ENCODE data around the gene DYRK3.

DNA sequence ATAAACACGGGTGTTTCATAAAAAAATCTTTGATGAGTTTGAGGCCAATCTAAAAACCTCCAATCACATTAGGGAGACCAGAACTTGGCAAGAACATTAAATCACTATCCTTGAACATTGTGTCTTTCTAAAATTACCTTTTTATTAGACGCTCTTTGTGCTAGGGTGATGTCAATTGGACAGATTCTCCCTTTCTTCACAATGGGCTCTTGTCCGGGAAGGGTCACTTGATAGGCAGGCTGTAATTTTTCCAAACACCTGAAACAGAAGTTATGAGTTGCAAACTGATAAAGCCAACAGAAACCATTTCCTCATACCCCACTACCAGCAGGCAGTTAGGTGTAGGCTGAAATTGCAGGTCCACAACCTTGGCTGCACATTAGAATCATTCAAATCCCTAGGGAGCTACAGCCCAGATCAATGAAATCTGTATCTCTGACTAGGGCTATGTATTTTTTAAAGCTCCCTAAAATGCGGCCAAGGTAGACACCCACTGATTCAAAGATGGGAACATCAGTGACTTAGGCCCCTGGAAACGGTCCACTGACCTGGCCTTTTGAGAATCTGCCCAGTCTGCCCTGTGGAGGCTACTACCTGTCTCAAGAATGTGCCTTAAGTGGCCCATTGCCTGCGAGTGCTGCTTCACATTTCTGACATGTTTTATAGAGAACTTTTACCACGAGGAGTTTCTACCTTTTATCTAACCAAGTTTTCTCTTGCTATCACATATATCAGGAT, 39.6 kb upstream of the DYRK3 start:
- TF ChIP-seq GTF2F1 (IDR thresholded peaks at IDR 0.05; ENCODE audit: borderline replicate concordance, low read depth, low read length) (no peak), SAP30 (IDR thresholded peaks at IDR 0.05; ENCODE audit: insufficient read depth, insufficient replicate concordance, low read length) (no peak), EP300 (IDR thresholded peaks at IDR 0.05; ENCODE audit: borderline replicate concordance in 1 of 2, low read depth in 2 of 2, low read length in 2 of 2) (no peak), SIX5 (IDR thresholded peaks at IDR 0.05; ENCODE audit: low read depth, low read length) (no peak), CBX8 (IDR thresholded peaks at IDR 0.05; ENCODE audit: borderline replicate concordance, low read depth, low read length) (no peak), EZH2 (IDR thresholded peaks at IDR 0.05; ENCODE audit: low read depth, low read length, severe bottlenecking) (no peak), YY1 (IDR thresholded peaks at IDR 0.05; ENCODE audit: low read depth, low read length) (no peak), CREB1 (IDR thresholded peaks at IDR 0.05) (no peak)
- TF ChIP-seq, protein P1, sequence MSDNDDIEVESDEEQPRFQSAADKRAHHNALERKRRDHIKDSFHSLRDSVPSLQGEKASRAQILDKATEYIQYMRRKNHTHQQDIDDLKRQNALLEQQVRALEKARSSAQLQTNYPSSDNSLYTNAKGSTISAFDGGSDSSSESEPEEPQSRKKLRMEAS (IDR thresholded peaks at IDR 0.05): no peak

Measured in H1 (cell line).